Activated CD8-positive, alpha-beta memory T cell treated with anti-CD3 and anti-CD28 coated beads, Interleukin-2, amount 50 U/mL, for 24 hours (primary cell): ENCODE measurements around the gene GAD1.

Experiments used
- DNase-seq: peaks from one replicate; pipeline ENCODE4 v3.0.0-alpha.2; 2020; ENCODE audit errors: extremely low read depth

Gene GAD1

DNA sequence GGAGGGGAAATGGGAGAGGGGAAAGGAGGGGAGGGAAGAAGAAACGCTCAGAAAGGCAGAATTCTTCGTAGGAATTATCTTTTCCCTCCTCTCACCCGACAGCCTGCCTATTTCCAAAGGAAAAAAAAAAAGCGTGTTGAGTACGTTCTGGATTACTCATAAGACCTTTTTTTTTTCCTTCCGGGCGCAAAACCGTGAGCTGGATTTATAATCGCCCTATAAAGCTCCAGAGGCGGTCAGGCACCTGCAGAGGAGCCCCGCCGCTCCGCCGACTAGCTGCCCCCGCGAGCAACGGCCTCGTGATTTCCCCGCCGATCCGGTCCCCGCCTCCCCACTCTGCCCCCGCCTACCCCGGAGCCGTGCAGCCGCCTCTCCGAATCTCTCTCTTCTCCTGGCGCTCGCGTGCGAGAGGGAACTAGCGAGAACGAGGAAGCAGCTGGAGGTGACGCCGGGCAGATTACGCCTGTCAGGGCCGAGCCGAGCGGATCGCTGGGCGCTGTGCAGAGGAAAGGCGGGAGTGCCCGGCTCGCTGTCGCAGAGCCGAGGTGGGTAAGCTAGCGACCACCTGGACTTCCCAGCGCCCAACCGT lies at the start of gene GAD1:
GAD1 (plus strand) TSS at position 384 of the 589 bp plus-strand sequence. CDS start 1,705 bp downstream, outside the sequence.
- peak; percentile 6 for DNase-seq

DNA sequence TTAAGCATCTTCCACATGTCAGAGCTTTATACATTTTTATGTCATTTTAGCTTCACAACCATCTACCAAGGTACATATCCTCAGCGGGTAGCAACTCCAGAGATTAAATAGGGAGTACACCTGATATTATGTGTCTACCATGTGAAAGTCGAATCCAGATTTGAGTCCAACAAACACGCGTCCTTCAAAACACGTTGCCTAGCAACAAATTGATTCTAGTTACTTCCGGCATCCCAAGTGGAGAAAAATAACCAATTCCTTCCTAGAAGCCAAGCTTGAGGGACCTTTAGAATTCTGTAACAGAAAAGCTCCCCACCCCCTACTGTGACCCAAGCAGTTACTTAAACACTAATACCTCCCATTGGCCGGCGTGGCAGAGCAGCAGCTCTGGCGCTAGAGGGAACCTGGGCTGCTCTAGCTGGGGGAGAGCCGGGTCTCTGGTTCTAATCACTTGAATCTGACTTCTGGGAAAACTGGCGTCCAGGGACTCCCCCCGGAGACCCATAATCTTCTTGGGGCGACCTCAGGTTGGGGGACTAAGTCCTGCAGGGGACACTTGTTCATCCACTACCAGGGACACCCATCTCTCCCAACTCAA lies 46.6 kb upstream of the GAD1 start, which contains the start of gene ERICH2:
ERICH2 (plus strand) TSS at position 371 of the 598 bp plus-strand sequence. CDS start 304 bp downstream, outside the sequence.
- no peak for DNase-seq

DNA sequence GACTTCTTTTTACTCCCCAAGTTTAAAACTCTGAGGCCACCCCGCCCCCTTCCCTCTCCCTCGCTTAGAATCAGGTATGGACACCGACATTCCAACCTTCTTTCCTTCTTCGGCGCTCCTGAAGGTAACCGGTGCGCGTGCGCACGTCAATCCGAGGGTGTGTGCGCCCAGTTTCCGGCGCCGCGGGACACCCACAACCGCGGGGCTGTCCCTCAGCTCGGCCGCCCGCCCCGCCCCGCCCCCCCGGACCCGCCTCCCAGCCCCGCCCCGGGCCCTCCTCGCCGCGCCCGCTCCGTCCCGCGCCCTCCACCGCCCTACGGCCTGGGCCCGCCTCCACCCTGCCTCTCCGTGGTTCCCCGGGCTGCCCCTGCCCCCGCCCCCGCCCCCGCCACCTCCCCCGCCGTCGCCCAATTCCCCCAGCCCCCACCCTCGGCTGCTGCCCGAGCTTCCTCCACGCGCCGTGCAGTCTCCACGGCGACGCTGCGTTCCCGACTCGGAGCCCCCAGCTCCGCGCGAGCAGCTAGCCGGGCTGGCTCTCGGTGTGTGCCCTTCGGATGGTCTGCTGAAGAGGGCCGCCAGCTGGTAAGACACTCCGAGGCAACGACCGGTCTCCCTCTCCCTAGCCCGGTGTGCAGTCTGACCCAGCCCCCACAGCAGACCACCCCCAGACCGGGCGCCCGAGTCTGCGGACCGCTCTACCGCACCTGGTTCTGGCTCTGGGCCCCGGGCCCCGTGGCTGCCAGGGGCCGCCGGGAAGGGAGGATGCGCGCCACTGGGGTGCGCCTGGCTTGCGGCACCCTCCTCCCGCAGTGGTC lies 45.9 kb upstream of the GAD1 start:
- DNase-seq, result peak; percentile 17

GRCh38 chr2:170771421-170771937 lies 45.2 kb upstream of the GAD1 start:
- no peak for DNase-seq

GRCh38 chr2:170772295-170772694 lies 44.4 kb upstream of the GAD1 start:
- no peak for DNase-seq

DNA sequence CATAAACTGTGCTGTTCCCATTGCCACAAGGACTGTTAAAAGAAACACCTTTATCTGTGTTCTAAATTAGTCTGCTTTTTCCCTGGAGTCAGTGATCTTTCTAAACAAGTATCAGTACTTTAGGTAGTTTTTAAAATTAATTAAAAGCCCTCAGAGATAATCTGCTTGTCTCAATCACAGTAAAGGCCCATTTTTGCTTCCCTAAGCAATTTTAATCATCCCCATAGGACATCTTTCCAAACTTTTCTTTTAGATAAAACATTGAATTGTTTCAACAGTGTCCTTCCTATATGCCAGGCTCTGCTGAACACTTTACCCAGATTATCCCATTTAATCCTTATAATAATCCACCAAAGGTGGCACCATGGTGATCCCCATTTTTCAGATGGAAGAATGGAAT lies 42.6 kb upstream of the GAD1 start:
- DNase-seq, result no peak

DNA sequence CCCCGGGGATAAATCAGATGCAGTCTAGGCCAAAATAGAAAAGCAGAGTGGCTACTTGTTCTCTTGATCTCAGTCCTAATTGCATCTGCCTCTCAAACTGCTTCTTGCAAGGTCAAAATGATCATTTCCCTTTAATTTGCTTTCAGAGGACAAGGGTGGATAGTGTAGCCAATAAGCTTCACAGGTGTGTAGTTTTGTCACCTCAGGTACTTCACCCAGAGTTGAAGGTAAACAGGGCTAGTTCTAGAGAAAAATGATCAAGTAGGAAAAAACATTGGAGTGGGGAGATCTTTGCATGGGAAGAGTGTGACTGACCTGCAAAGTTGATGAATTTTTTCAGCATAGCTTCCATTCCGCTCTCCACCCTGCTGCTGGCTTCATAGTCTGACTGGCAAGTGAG lies 37.8 kb upstream of the GAD1 start:
- DNase-seq, result no peak

GRCh38 chr2:170779304-170779703 lies 37.4 kb upstream of the GAD1 start:
- no peak for DNase-seq

DNA sequence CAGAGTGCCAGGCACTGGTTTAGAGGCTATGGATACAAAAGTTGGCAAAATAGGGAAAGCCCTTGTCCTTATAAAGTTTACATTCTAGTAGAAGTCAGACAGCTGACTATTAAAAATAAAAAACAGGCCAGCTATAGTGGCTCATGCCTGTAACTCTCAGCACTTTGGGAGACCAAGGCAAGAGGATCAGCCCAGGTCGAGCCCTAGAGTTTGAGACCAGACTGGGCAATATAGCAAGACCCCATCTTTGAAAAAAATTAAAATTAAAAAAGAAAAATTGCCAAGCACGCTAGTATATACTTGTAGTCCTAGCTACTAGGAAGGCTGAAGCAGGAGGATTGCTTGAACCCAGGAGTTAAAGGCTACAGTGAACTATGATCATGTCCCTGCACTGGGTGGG lies 34.0 kb upstream of the GAD1 start:
- DNase-seq, result no peak

DNA sequence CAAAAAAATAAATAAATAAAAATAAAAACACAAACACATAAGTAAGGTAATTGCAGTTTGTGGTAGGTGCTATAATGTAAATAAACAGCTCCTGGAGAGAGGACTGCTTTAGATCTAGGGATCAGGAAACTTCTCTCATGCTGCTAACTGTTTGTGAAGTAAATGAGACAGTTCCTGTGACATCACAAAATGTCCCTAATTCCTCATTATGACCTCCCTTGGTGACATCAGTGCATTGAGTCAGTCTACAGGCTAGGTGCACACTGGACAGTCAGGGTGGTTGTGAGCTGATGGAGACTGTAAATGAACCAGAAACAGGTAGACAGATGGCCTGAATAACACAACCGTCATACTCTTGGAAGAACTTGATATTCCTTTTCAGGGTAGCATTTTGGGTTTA lies 33.1 kb upstream of the GAD1 start:
- DNase-seq, result no peak

DNA sequence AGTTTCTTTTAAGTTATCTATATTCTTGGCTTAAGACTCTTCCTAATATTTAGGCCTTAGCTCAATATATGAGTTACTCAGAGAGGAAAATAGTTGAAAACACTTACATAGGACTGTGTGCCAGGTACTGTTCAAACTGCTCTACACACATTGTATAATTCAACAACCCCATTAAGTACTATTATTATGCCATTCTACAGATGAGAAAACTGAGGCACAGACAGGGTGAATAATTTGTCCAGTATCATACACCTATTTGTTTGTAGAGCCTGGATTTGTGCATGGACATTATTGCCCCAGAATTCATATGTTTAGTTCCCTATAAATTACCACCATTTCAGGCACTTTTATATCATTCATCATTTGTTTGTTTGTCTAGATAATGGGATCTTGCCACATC lies 17.7 kb upstream of the GAD1 start:
- DNase-seq, result no peak

DNA sequence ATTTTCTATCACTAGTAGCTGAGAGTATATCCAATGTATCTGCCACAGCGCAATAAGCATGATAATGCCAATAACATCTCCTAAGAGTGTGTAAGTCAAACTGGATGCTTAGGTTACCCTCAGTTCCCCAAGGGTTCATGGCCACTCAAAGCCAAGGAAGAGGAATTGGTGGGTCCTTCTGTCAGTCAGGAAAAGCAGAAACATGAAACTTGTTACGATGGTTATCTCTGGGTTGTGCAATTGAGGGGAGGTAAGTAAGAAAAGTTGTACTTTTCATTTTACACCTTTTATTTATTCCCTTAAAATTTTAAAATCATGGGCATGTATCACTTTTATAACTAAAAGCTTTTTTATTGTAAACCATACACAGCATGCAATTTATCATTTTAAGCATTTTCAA lies 10.1 kb upstream of the GAD1 start:
- DNase-seq, result no peak

DNA sequence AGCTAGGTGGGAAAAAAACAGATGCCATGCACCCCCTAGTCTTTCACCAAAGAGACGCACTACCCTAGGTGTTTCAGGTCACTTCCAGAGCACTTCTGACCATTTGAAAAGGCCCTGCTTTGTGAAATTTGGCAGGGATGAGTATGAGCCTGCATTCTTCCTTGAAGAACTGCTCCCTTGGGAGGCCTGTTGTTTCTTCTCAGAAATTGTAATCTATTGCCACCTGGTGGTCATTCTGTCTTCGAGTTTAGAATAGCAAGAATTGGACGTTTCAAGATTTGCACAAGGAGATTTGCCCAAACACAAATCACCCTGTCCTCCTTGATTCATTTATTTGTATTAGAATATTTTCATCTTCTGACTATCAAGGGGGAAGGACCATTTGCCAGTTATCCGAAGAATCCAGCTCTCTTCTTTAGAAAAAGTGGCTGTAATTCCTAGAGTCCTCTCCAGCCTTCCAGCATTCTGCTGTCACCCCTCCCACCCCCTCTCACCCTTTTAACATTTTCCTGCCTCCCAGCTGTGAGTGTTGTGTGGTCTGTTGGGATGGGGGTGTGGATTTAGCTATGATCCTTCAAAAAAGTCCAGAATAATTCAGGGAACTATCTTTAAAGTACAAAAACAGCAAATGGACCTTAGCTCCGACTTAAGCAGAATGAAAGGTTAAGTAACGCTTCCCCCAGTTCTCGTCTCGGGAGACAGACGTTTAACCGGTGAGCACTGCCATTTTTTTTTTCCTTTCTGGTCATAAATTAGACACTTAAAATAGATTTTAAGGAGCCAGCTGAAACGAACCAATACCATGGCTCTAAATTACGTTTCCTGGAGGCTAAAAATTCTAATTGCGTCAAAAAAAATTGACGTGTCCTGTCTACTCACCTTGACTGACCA lies 3.7 kb upstream of the GAD1 start:
- no peak for DNase-seq

DNA sequence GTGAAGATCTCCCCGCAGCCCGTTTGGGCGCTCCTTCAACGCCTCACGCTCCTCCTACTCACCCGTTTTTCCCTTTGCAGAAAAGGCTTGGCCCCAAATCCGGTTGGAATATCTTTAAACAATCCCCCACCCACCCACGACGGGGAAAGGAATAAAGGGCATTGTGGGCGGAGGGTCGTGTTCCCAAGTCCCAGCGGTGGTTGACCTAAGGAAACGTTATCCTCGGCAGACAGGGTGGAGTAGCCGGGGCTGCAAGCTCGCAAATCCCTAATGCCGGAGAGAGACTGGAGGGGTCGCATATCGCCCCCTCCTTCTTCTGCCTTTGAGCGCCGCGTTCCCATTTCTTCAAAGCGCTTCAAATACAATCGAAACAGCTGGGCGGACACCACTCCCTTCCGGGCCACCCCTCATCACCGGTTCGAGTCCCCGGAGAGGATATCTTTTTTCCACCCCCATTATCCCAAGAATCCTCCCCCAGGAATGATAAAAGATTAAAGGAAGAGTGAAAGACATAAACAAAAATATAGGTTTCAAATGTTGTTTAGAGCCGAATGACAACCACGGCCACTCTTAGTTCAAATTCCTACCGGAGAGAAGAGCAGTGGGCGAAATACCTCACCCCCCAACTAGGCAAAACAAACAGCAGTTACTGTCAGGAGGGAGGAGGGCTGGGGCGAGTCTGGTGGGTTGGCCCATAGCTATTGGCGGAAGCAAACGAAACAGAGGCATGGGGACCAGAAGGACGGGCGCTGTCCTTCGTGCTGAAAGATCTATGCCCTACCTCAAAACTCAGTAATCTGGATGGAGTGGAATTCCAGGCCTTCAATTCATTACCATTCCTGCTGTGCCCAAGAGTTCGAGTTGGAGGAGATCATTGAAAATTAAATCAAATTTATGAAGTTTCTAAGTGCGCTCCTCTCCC lies 2.8 kb upstream of the GAD1 start:
- no peak for DNase-seq

- no peak for DNase-seq
Observed at GRCh38 chr2:170814533-170815230, 2.0 kb upstream of the GAD1 start.

- no peak for DNase-seq
Observed at GRCh38 chr2:170815311-170815710, 1.4 kb upstream of the GAD1 start.

GRCh38 chr2:170815746-170816503 lies 762 bp upstream of the GAD1 start:
- peak; percentile 27 for DNase-seq

DNA sequence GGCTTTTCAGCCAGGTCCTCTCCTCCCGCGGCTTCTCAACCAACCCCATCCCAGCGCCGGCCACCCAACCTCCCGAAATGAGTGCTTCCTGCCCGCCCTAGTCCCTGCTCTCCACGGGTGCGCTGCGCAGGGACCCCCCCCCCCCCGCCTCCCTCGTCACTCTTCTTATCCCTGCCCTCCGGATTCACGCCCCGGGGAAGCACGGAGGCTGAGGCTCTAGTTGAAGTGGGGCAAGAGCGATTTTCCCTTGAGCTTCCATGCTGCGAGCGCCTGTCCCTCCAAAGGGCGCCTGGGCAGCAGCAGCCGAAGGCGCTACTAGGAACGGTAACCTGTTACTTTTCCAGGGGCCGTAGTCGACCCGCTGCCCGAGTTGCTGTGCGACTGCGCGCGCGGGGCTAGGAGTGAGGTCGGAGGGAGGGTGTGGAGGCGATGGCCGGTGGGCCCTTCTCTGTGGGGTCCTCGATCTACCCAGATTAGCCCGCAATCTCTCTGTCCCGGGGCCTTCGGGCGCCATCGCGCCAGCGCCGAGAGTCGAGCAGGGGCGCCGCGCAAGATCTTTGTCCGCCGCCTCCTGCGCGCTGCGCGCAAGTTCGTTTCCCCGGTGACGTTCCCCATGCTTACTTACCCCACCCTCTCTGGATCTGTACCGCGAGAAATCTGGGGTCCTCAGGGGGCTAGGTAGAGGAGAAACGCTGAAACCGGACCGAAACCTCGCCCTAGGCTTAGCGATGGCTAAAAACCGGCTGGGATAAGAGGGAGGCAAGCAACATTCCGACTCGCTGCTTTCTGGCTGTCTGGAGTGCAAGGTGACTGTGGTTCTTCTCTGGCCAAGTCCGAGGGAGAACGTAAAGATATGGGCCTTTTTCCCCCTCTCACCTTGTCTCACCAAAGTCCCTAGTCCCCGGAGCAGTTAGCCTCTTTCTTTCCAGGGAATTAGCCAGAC lies 677 bp downstream of the GAD1 start:
- DNase-seq, result no peak
